HepG2 (cell line): ENCODE data around the gene YIF1A. TPM values are rescaled to one million over a fixed set of nuclear protein-coding genes. Genes with fewer than 3 reads are reported as not detected.

Experiments used
- ARID5B ChIP-seq: IDR thresholded peaks from 2 replicates; pipeline ENCODE4 v1.4.0; 2020; ENCODE audit warnings: mild to moderate bottlenecking, missing genetic modification reagents
- ATF4 ChIP-seq, 2 experiments: fragments of 450-650 bp in 1 of 2; sonication (generic) in 1 of 2; formaldehyde crosslinking; IDR thresholded peaks; 2 replicates each; pipeline versions ENCODE4 v1.5.0 to v1.8.0; 2020 to 2022; ENCODE audit warnings: mild to moderate bottlenecking in 1 of 2, missing genetic modification reagents in 1 of 2
- CBX1 ChIP-seq: IDR thresholded peaks from one replicate; pipeline ENCODE4 v1.6.1; 2016; ENCODE audit warnings: antibody characterized with exemption, low read depth
- CREBL2 ChIP-seq: sonication (generic); formaldehyde crosslinking; IDR thresholded peaks from 2 replicates; pipeline ENCODE4 v1.8.1; 2023; ENCODE audit warnings: missing genetic modification reagents, mild to moderate bottlenecking, borderline replicate concordance
- ELF3 ChIP-seq: IDR thresholded peaks from 2 replicates; pipeline ENCODE4 v1.6.1; 2016; ENCODE audit warnings: missing genetic modification reagents, missing compliant biosample characterization
- ERF ChIP-seq: IDR thresholded peaks from 2 replicates; pipeline ENCODE4 v1.6.1; 2018; ENCODE audit warnings: missing biosample characterization, missing genetic modification reagents
- FOXM1 ChIP-seq: sonication (generic); formaldehyde crosslinking; IDR thresholded peaks from 2 replicates; pipeline ENCODE4 v1.5.0; 2020; ENCODE audit warnings: missing genetic modification reagents
- HDAC1 ChIP-seq: sonication (generic); formaldehyde crosslinking; IDR thresholded peaks from 2 replicates; pipeline ENCODE4 v1.5.1; 2020; ENCODE audit warnings: mild to moderate bottlenecking, missing genetic modification reagents
- KLF16 ChIP-seq, 2 experiments: sonication (generic) in 1 of 2; formaldehyde crosslinking in 1 of 2; IDR thresholded peaks; 2 replicates each; pipeline versions ENCODE4 v1.6.1 to v1.8.0; 2016 to 2023; ENCODE audit warnings: missing genetic modification reagents in 2 of 2, missing compliant biosample characterization in 1 of 2
- MIER3 ChIP-seq: IDR thresholded peaks from 2 replicates; pipeline ENCODE4 v1.6.1; 2016; ENCODE audit warnings: missing compliant biosample characterization, borderline replicate concordance
- NONO ChIP-seq, 2 experiments: fragments of 450-650 bp in 1 of 2; sonication (generic) in 1 of 2; formaldehyde crosslinking in 1 of 2; IDR thresholded peaks in 1 of 2; conservative IDR thresholded peaks in 1 of 2; 2 replicates each; pipeline versions ENCODE4 v1.6.1 to v1.8.0; 2017 to 2022; ENCODE audit warnings: mild to moderate bottlenecking in 1 of 2, missing genetic modification reagents in 1 of 2, moderate library complexity in 1 of 2
- PLRG1 ChIP-seq: fragments of 450-650 bp; conservative IDR thresholded peaks from 2 replicates; pipeline ENCODE4 v1.6.1; 2016
- RELA ChIP-seq: sonication (generic); formaldehyde crosslinking; IDR thresholded peaks from 2 replicates; pipeline ENCODE4 v1.4.0; 2020; ENCODE audit warnings: missing genetic modification reagents
- SMYD3 ChIP-seq: sonication (generic); formaldehyde crosslinking; IDR thresholded peaks from 2 replicates; pipeline ENCODE4 v1.8.1; 2023; ENCODE audit warnings: mild to moderate bottlenecking, missing genetic modification reagents
- ZFP41 ChIP-seq: sonication (generic); formaldehyde crosslinking; IDR thresholded peaks from 2 replicates; pipeline ENCODE4 v1.4.0; 2020; ENCODE audit warnings: mild to moderate bottlenecking, missing genetic modification reagents, borderline replicate concordance
- ZMYM4 ChIP-seq: sonication (generic); formaldehyde crosslinking; IDR thresholded peaks from 2 replicates; pipeline ENCODE4 v1.8.1; 2023; ENCODE audit warnings: mild to moderate bottlenecking, missing genetic modification reagents
- ZNF33A ChIP-seq: sonication (generic); formaldehyde crosslinking; IDR thresholded peaks from 2 replicates; pipeline ENCODE4 v1.5.1; 2020; ENCODE audit warnings: missing genetic modification reagents, mild to moderate bottlenecking, moderate library complexity, borderline replicate concordance
- ZNF577 ChIP-seq: sonication (generic); formaldehyde crosslinking; IDR thresholded peaks from 2 replicates; pipeline ENCODE4 v1.4.0; 2020; ENCODE audit warnings: mild to moderate bottlenecking, low read depth, missing genetic modification reagents, borderline replicate concordance
- ZNF614 ChIP-seq: IDR thresholded peaks from 2 replicates; pipeline ENCODE4 v1.6.1; 2018; ENCODE audit warnings: missing biosample characterization, missing genetic modification reagents, inconsistent platforms, borderline replicate concordance
- ZNF704 ChIP-seq: sonication (generic); formaldehyde crosslinking; IDR thresholded peaks from 2 replicates; pipeline ENCODE4 v1.8.1; 2023; ENCODE audit warnings: mild to moderate bottlenecking, inconsistent platforms, moderate library complexity, missing genetic modification reagents, borderline replicate concordance
- ZNF784 ChIP-seq: sonication (generic); formaldehyde crosslinking; IDR thresholded peaks from 2 replicates; pipeline ENCODE4 v1.5.1; 2020; ENCODE audit warnings: missing genetic modification reagents, mild to moderate bottlenecking, borderline replicate concordance
- polyA plus RNA-seq, 8 experiments: library from polyadenylated mRNA; depleted of rRNA in 3 of 8; stranded (reverse) in 7 of 8; unstranded in 1 of 8; fragments of >200 nt; fragmentation: Illumina TruSeq in 4 of 8; extraction: Trizol in 4 of 8; gene quantifications; 2 replicates each; pipeline versions ENCODE4 v1.2.1 to v1.2.3, GENCODE V29; 2011 to 2016; ENCODE audit warnings: low read depth in 4 of 8, missing spikeins in 1 of 8, mixed read lengths in 1 of 8; ENCODE audit not compliant: insufficient read depth in 1 of 8
- total RNA-seq, 5 experiments: library from RNA; depleted of rRNA; stranded (reverse); fragments of >200 nt; fragmentation: Illumina TruSeq; extraction: Trizol; gene quantifications; 2 replicates each; pipeline ENCODE4 v1.2.3, GENCODE V29; 2016; ENCODE audit warnings: low read depth in 1 of 5

Gene YIF1A
- total and polyA plus RNA-seq, 2 of the 13 experiments (the other 11 are each of a cell fraction or from before 2014, with no cell fraction given) = 133 to 145 TPM

GRCh38 chr11:66288671-66289547, at the start of gene YIF1A (continued):
- TF ChIP-seq ARID5B (CRISPR knock-in tag) (no peak), ZFP41 (CRISPR knock-in tag) (no peak), ZNF704 (CRISPR knock-in tag) (no peak), ZNF614 (CRISPR knock-in tag) (0 out of 2 replicates have a peak, but pooled peaks have one; percentile 2), ZMYM4 (peak; percentile 62; the same call in 1 of the 2 replicates), ZNF33A (no peak), ATF4 (CRISPR knock-in tag; IDR thresholded peaks at IDR 0.05) (no peak; a peak in 1 of 4 replicates), CREBL2 (CRISPR knock-in tag) (no peak), ZNF577 (CRISPR knock-in tag) (no peak), MIER3 (CRISPR knock-in tag) (peak; percentile 62; the same call in 1 of the 2 replicates), NONO (IDR thresholded peaks at IDR 0.05) (no peak), NONO (CRISPR knock-in tag; conservative IDR thresholded peaks at IDR 0.05) (peak; percentile 14), ERF (CRISPR knock-in tag) (peak; percentile 59), RELA (CRISPR knock-in tag) (no peak), ZNF784 (CRISPR knock-in tag) (no peak), HDAC1 (CRISPR knock-in tag) (no peak; the same call in 1 of the 2 replicates), ELF3 (peak; percentile 37; the same call in 1 of the 2 replicates), PLRG1 (no peak), CBX1 (no peak), KLF16 (CRISPR knock-in tag; IDR thresholded peaks at IDR 0.05) (no peak), SMYD3 (CRISPR knock-in tag) (peak; percentile 95; the same call in 1 of the 2 replicates), FOXM1 (0 out of 2 replicates have a peak, but pooled peaks have one; percentile 24)
